HEK293 (cell line): ENCODE data around the gene DCANP1.

ENCODE experiments used
- HOXA7 ChIP-seq: sonication (generic); formaldehyde crosslinking; IDR thresholded peaks from 2 replicates; pipeline ENCODE4 v1.8.1; 2022; ENCODE audit warnings: missing genetic modification reagents, borderline replicate concordance
- KLF1 ChIP-seq: fragments of 450-650 bp; formaldehyde crosslinking; IDR thresholded peaks from 2 replicates; pipeline ENCODE4 v1.5.1; 2016; ENCODE audit warnings: missing biosample characterization, missing genetic modification characterization
- KLF16 ChIP-seq: fragments of 450-650 bp; formaldehyde crosslinking; IDR thresholded peaks from 2 replicates; pipeline ENCODE4 v1.5.1; 2017; ENCODE audit warnings: missing biosample characterization, missing genetic modification characterization
- RBAK ChIP-seq: fragments of 450-650 bp; formaldehyde crosslinking; IDR thresholded peaks from 2 replicates; pipeline ENCODE4 v1.5.1; 2016; ENCODE audit warnings: missing biosample characterization, missing genetic modification characterization
- REPIN1 ChIP-seq: fragments of 450-650 bp; formaldehyde crosslinking; IDR thresholded peaks from 2 replicates; pipeline ENCODE4 v1.5.1; 2017; ENCODE audit warnings: missing biosample characterization, missing genetic modification characterization, low read depth
- SALL2 ChIP-seq: fragments of 450-650 bp; formaldehyde crosslinking; IDR thresholded peaks from 2 replicates; pipeline ENCODE4 v1.5.0; 2017; ENCODE audit warnings: missing biosample characterization, mild to moderate bottlenecking, missing genetic modification characterization, borderline replicate concordance
- SCRT2 ChIP-seq: fragments of 450-650 bp; formaldehyde crosslinking; IDR thresholded peaks from 2 replicates; pipeline ENCODE4 v1.5.1; 2016; ENCODE audit warnings: missing biosample characterization, missing genetic modification characterization
- SP2 ChIP-seq: fragments of 450-650 bp; formaldehyde crosslinking; IDR thresholded peaks from 2 replicates; pipeline ENCODE4 v1.5.1; 2016; ENCODE audit warnings: missing biosample characterization, missing genetic modification characterization
- ZFHX2 ChIP-seq: fragments of 450-650 bp; formaldehyde crosslinking; conservative IDR thresholded peaks from 2 replicates; pipeline ENCODE4 v1.5.1; 2016; ENCODE audit warnings: missing biosample characterization, missing genetic modification characterization
- ZFP3 ChIP-seq: fragments of 450-650 bp; formaldehyde crosslinking; IDR thresholded peaks from 2 replicates; pipeline ENCODE4 v1.5.1; 2016; ENCODE audit warnings: low read depth, missing biosample characterization, missing genetic modification characterization
- ZNF114 ChIP-seq: fragments of 450-650 bp; formaldehyde crosslinking; IDR thresholded peaks from 2 replicates; pipeline ENCODE4 v1.5.0; 2017; ENCODE audit warnings: missing biosample characterization, missing genetic modification characterization
- ZNF184 ChIP-seq: fragments of 450-650 bp; IDR thresholded peaks from 2 replicates; pipeline ENCODE4 v1.5.1; 2018; ENCODE audit warnings: missing biosample characterization, mild to moderate bottlenecking, missing genetic modification characterization
- ZNF239 ChIP-seq: fragments of 450-650 bp; formaldehyde crosslinking; IDR thresholded peaks from 2 replicates; pipeline ENCODE4 v1.5.1; 2016; ENCODE audit warnings: missing biosample characterization, missing genetic modification characterization
- ZNF274 ChIP-seq, 2 experiments: fragments of 200-500 bp in 1 of 2; fragments of 450-650 bp in 1 of 2; sonication (Bioruptor generic) in 1 of 2; formaldehyde crosslinking in 1 of 2; IDR thresholded peaks; 2 replicates each; pipeline versions ENCODE4 v1.5.1 to v1.6.1; 2014 to 2016; ENCODE audit warnings: borderline replicate concordance in 1 of 2, inconsistent platforms in 1 of 2, low read length in 1 of 2, missing biosample characterization in 1 of 2, missing genetic modification characterization in 1 of 2
- ZNF391 ChIP-seq: fragments of 450-650 bp; formaldehyde crosslinking; IDR thresholded peaks from 2 replicates; pipeline ENCODE4 v1.5.1; 2016; ENCODE audit warnings: low read depth, missing biosample characterization, missing genetic modification characterization, borderline replicate concordance
- ZNF423 ChIP-seq: fragments of 450-650 bp; formaldehyde crosslinking; IDR thresholded peaks from 2 replicates; pipeline ENCODE4 v1.5.1; 2016; ENCODE audit warnings: missing biosample characterization, missing genetic modification characterization
- ZNF518A ChIP-seq: fragments of 450-650 bp; formaldehyde crosslinking; conservative IDR thresholded peaks from 2 replicates; pipeline ENCODE4 v1.5.1; 2016; ENCODE audit warnings: low read depth, missing biosample characterization, missing genetic modification characterization
- ZNF610 ChIP-seq: fragments of 450-650 bp; formaldehyde crosslinking; IDR thresholded peaks from 2 replicates; pipeline ENCODE4 v1.5.1; 2016; ENCODE audit warnings: missing biosample characterization, missing genetic modification characterization, borderline replicate concordance
- ZNF621 ChIP-seq: fragments of 450-650 bp; formaldehyde crosslinking; IDR thresholded peaks from 2 replicates; pipeline ENCODE4 v1.5.1; 2017; ENCODE audit warnings: missing biosample characterization, missing genetic modification characterization
- ZNF645 ChIP-seq: fragments of 450-650 bp; formaldehyde crosslinking; IDR thresholded peaks from 2 replicates; pipeline ENCODE4; 2016; ENCODE audit warnings: missing biosample characterization, missing genetic modification characterization
- ZNF660 ChIP-seq: fragments of 450-650 bp; IDR thresholded peaks from 2 replicates; pipeline ENCODE4 v1.5.1; 2018; ENCODE audit warnings: missing biosample characterization, mild to moderate bottlenecking, missing genetic modification characterization
- ZNF701 ChIP-seq: fragments of 450-650 bp; formaldehyde crosslinking; IDR thresholded peaks from 2 replicates; pipeline ENCODE4 v1.5.1; 2016; ENCODE audit warnings: missing biosample characterization, missing genetic modification characterization
- ZNF707 ChIP-seq: fragments of 450-650 bp; formaldehyde crosslinking; IDR thresholded peaks from 2 replicates; pipeline ENCODE4 v1.5.1; 2016; ENCODE audit warnings: missing biosample characterization, missing genetic modification characterization
- ZNF747 ChIP-seq: fragments of 450-650 bp; formaldehyde crosslinking; IDR thresholded peaks from 2 replicates; pipeline ENCODE4 v1.5.1; 2016; ENCODE audit warnings: missing biosample characterization, missing genetic modification characterization
- ZNF776 ChIP-seq: fragments of 450-650 bp; formaldehyde crosslinking; IDR thresholded peaks from 2 replicates; pipeline ENCODE4 v1.5.0; 2017; ENCODE audit warnings: missing biosample characterization, missing genetic modification characterization, borderline replicate concordance
- ZNF777 ChIP-seq: fragments of 450-650 bp; formaldehyde crosslinking; IDR thresholded peaks from 2 replicates; pipeline ENCODE4 v1.5.1; 2017; ENCODE audit warnings: missing biosample characterization, missing genetic modification characterization, borderline replicate concordance
- ZNF843 ChIP-seq: fragments of 450-650 bp; formaldehyde crosslinking; IDR thresholded peaks from 2 replicates; pipeline ENCODE4 v1.5.1; 2016; ENCODE audit warnings: missing biosample characterization, missing genetic modification characterization
- ZSCAN23 ChIP-seq: fragments of 450-650 bp; formaldehyde crosslinking; IDR thresholded peaks from 2 replicates; pipeline ENCODE4 v1.5.1; 2016; ENCODE audit warnings: missing biosample characterization, missing genetic modification characterization
- TF ChIP-seq, protein P1 (sequence below): fragments of 450-650 bp; formaldehyde crosslinking; IDR thresholded peaks from 2 replicates; pipeline ENCODE4 v1.5.1; 2016; ENCODE audit warnings: missing biosample characterization, missing genetic modification characterization, borderline replicate concordance

The DCANP1 gene

GRCh38 chr5:135488727-135489465 is 41.7 kb upstream of the DCANP1 start (continued):
- peak; percentile 79 for TF ChIP-seq SP2 (tag by site-specific recombination)
- peak; percentile 48; the same call in 1 of the 2 replicates for TF ChIP-seq ZNF610
- TF ChIP-seq SCRT2, result no peak
- no peak for TF ChIP-seq ZNF114 (tag by site-specific recombination)
- 0 out of 2 replicates have a peak, but pooled peaks have one; percentile 48 for TF ChIP-seq ZSCAN23
- no peak for TF ChIP-seq HOXA7 (CRISPR knock-in tag)
- TF ChIP-seq KLF1 (tag by site-specific recombination), result peak; percentile 94
- TF ChIP-seq ZNF423 (tag by site-specific recombination), result peak; percentile 70
- TF ChIP-seq ZNF391 (tag by site-specific recombination), result no peak
- peak; percentile 21; the same call in 1 of the 2 replicates for TF ChIP-seq ZNF518A
- peak; percentile 69; the same call in 1 of the 2 replicates for TF ChIP-seq KLF16 (tag by site-specific recombination)
- TF ChIP-seq ZNF701, result no peak
- TF ChIP-seq SALL2, result no peak
- TF ChIP-seq, protein P1, sequence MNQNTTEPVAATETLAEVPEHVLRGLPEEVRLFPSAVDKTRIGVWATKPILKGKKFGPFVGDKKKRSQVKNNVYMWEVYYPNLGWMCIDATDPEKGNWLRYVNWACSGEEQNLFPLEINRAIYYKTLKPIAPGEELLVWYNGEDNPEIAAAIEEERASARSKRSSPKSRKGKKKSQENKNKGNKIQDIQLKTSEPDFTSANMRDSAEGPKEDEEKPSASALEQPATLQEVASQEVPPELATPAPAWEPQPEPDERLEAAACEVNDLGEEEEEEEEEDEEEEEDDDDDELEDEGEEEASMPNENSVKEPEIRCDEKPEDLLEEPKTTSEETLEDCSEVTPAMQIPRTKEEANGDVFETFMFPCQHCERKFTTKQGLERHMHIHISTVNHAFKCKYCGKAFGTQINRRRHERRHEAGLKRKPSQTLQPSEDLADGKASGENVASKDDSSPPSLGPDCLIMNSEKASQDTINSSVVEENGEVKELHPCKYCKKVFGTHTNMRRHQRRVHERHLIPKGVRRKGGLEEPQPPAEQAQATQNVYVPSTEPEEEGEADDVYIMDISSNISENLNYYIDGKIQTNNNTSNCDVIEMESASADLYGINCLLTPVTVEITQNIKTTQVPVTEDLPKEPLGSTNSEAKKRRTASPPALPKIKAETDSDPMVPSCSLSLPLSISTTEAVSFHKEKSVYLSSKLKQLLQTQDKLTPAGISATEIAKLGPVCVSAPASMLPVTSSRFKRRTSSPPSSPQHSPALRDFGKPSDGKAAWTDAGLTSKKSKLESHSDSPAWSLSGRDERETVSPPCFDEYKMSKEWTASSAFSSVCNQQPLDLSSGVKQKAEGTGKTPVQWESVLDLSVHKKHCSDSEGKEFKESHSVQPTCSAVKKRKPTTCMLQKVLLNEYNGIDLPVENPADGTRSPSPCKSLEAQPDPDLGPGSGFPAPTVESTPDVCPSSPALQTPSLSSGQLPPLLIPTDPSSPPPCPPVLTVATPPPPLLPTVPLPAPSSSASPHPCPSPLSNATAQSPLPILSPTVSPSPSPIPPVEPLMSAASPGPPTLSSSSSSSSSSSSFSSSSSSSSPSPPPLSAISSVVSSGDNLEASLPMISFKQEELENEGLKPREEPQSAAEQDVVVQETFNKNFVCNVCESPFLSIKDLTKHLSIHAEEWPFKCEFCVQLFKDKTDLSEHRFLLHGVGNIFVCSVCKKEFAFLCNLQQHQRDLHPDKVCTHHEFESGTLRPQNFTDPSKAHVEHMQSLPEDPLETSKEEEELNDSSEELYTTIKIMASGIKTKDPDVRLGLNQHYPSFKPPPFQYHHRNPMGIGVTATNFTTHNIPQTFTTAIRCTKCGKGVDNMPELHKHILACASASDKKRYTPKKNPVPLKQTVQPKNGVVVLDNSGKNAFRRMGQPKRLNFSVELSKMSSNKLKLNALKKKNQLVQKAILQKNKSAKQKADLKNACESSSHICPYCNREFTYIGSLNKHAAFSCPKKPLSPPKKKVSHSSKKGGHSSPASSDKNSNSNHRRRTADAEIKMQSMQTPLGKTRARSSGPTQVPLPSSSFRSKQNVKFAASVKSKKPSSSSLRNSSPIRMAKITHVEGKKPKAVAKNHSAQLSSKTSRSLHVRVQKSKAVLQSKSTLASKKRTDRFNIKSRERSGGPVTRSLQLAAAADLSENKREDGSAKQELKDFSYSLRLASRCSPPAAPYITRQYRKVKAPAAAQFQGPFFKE (tag by site-specific recombination), result no peak
- TF ChIP-seq ZNF274 (IDR thresholded peaks at IDR 0.05; ENCODE audit: low read length), result no peak
- no peak for TF ChIP-seq ZNF274 (tag by site-specific recombination; IDR thresholded peaks at IDR 0.05; ENCODE audit: borderline replicate concordance)
- TF ChIP-seq RBAK (tag by site-specific recombination), result no peak
- no peak for TF ChIP-seq ZNF776 (tag by site-specific recombination)
- no peak for TF ChIP-seq ZFP3 (tag by site-specific recombination)
- peak; percentile 95 for TF ChIP-seq ZFHX2 (tag by site-specific recombination)
- TF ChIP-seq ZNF645 (tag by site-specific recombination), result no peak
- no peak for TF ChIP-seq ZNF184 (tag by site-specific recombination)
- no peak for TF ChIP-seq ZNF777 (tag by site-specific recombination)
- TF ChIP-seq ZNF747 (tag by site-specific recombination), result no peak
- peak; percentile 26; the same call in 1 of the 2 replicates for TF ChIP-seq ZNF843 (tag by site-specific recombination)
- no peak for TF ChIP-seq ZNF239 (tag by site-specific recombination)
- no peak for TF ChIP-seq ZNF621
- TF ChIP-seq REPIN1, result no peak
- TF ChIP-seq ZNF660, result no peak; the same call in 1 of the 2 replicates
- no peak for TF ChIP-seq ZNF707 (tag by site-specific recombination)
